NOMO-1 treated with DMSO at 0.1 percent for 48 hours (cell line): ENCODE data around the gene C8A.
A peak's percentile ranks its signal among the peaks of the same experiment; 100 is the strongest.

Source experiments
- DNase-seq: peaks from one replicate; lab custom pipeline; 2025; ENCODE audit not compliant: unreplicated experiment; lab: John Stamatoyannopoulos, UW

The C8A gene

DNA sequence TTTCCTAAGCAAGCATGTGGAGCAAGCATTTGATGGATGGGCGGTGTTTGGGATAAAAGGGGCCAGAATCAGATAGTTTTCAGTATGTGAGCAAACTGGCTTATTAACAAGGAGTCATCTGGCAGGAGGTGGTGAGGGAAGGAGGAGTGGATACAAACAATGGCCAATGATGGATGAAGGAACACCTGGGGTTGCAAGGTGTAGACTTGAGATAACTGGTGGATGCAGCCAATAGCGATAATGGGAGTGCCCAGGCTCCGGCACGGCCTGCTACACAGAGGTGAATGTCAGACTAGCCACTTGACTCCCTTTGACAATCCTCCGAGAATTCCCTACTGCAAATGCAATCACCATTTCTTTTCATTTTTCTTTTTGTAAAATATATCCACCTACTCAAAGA is 69.5 kb downstream of the C8A start:
- DNase-seq, result no peak

DNA sequence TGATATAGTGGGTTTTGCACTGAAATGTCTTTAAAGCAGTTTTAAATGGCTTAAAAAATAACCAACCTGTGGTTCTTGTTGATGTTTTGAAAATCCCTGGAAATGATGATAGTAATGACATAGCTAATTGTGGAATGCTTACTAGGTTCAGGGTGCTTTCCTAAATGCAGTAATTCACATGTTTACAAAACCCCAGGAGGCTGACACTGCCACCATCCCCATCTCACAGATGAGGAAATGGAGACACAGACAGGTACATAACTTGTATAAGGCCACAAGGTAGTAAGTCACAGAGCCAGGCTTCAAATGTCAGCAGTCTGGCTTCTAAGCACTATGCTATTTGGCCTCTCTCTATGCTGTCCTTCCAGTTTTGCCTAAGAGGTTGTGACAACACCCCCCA is 70.6 kb downstream of the C8A start:
- no peak for DNase-seq

DNA sequence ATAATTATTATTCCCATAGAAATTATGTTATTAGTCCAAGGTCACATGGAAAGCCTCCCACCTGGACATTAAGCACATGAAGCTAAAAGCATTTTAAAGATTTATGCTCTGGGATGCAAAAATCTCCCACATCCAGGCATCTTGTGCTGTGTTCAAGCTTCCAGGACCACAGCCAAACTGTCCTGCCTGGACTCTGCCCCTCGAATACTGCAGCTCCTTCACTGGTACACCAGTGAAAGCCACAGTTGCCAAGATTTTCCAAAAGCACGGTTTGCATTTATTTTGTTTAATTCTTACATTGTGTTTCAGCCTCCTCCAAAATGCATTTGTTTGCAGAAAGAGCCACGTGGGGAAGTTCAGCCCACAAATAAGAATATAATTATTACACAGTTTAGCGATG is 72.6 kb downstream of the C8A start:
- no peak for DNase-seq

DNA sequence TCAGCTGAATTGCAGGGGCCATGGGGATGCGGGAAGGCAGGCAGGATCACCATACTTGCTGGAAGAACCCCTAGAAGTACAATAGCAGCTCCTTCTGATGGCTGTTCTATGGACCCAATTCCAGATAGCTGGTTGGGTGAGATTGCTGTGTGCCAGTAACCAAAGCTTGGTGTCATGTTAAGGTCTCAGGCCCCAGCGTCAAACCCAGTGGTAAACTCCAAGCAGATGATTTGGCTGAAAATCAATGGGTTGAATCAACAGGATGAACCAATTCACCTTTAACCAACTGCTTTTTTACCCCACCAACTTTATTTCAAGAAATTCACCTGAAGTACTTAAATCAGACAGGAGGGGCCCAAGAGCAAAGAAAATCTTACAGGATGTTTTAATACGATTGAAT is 73.4 kb downstream of the C8A start:
- DNase-seq, result no peak

DNA sequence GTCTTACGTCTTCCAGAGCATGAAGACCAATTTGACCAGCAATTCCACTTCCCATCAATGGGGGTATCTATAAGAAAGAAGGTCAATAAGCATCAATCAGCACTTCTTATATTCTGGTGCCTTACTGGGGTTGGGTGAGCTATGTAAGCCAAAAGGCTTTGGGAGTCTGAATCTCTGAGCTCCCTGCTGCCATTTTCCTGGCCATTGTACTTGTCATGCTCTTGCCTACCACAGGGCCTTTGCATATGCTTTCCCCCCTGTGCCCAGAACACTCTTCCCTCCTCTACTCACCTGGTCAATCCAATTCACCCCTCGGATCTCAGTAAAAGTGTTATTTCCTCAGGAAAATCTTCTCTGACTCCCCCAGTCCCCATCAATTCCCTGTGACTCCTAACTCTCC is 74.9 kb downstream of the C8A start:
- no peak for DNase-seq

DNA sequence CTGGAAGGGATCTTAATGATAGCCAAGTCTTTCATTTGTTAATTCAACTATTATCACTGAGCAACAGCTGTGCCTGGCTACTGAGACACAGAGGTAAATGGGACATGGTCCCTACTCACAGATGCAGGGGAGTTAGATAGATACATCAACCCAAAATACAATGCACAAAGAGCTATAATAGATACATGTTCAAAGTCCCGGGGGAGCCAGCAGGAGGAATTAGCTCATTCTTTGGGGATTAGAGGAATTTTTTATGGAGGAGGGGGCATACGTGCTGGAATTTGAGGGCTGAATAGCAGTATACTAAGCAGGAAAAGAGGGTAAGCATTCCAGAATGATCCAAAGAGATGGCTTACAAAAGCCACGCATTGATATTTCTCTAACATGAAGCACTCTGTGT is 76.6 kb downstream of the C8A start:
- no peak for DNase-seq

DNA sequence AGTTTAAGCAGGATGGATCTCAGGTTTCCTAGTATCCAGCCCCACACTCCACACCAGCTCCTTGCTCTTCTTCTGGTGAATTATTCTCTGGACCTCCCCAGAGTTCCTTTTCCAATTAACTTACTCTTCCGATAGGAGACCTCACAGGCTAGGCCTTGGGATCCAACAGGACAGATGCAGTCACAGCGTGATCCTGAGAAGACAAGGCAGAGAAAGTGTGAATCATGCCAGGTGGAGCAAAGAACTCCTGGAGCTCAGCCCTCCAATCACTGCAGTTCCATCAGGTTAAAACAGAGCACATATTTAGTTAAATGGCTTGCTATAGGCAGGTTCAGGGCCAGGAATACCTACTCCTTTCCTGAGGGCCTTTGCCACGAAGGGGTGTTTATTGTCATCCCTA is 77.1 kb downstream of the C8A start:
- no peak for DNase-seq

DNA sequence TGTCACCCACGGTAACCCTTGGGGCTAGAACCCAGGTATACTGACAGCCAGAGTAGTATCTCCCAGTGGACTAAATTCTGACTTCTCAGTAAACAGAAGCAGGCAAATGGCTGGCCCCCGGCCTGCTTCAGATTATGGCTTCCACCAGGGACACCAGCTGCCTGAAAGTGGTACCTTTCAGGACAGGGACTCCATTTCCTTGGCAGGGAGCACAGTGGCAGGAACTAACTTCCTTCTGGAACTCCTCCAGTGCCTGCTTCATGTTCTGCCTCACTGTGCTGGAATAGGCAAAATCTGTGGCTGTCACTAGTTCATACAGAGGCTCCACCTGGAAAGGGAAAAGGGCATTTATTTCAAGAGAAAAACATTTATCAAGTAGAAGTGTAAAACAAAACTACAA is 78.6 kb downstream of the C8A start:
- no peak for DNase-seq

DNA sequence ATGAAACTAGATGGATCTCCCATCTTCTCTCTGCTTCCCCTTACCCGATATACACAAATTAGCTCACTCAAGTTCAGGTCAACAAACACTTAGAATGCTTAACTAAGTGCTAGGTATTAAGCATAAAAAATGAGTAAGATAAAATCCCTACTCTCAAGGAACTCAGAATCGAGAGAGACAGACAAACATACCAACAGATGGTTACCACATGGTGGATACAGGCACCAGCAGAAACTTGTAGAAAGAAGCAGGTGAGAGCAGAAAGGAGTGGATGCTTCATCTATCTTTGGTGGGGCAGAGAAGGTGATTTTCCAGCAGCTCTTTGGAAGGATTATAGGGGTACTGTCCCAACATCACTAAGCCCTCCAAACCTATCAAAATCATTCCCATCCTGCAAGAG is 79.0 kb downstream of the C8A start:
- no peak for DNase-seq

DNA sequence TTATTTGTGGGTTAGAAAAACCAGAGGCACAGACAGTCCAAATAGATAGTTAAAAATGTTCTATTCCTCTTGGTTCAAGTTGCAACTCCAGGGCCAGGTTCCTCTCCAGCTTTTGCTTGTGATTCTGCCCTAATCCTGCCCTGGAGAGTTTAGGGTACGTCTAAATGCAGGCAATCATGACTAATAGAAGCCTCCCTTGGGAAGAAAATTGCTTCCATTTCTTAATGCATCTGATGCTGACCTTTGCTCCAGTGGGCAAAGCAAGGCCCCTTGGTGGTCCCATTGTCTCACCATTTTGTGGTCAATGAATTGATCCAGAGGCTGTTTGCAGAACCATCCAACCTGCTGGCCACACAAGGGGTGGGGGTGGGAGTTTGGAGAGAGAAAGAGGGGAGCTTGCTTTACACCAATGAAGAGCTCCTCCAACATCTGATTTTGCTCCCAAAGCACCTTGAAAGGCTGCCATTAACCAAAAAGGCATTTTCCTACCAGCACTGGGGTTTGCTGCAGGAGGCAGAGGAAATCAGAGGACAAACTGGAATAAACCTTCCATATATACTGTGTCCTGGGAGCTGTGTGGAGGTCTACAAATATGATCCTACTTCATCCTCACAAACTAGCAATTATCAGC is 79.9 kb downstream of the C8A start:
- DNase-seq, result no peak

DNA sequence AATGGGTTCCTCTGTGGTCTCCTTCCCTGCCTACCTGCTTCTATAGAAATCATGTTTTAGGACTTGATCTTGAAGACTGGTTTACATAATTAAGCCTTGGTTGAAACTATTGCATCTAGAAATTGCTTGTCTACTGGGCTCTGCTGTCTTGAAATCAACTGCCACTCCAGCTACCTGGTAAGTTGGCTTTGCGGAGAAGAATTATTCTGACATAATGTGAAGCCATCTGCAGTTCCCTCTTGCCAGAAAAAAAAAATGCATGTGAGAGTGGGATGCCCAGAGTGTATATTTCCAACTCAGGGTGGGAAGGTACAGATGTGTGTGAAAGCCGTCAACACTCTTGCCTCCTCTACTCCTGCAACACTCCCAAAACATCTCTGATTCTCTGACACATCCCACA is 84.0 kb downstream of the C8A start:
- no peak for DNase-seq

DNA sequence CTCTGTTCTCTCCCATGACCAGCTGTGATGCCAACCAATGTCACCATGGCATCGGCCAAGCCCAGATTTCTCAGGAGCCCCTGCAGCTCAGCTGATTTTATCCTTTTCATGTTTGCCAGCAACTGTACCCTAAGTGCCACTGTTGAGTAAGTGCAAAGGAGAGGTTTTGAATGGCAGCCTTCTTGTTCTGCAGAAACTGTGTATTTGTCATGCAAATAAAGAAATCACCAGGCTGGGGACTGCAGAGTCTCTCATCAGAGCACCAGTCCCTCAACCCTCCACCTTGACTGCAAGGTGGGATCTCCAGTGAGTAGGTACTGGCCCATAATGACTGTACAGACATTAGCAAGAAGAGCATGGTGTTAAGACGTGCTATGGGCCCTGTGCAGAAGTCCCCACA is 84.6 kb downstream of the C8A start:
- no peak for DNase-seq

DNA sequence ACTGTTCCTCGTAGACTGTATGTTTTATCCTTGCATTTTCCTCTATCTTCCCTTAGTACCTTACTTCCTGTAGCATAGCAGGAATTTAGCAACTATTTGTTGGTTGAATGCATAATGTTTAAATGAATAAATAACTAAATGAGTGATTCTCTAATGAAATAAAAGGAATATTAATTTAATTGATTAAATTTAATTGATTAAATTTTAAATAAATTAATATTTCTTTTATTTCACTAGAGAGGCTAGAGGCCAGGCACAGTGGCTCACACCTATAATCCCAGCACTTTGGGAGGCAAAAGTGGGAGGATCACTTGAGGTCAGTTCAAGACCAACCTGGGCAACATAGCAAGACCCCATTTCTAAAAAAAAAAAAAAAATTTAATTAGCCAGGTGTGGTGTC is 85.4 kb downstream of the C8A start:
- DNase-seq, result no peak

DNA sequence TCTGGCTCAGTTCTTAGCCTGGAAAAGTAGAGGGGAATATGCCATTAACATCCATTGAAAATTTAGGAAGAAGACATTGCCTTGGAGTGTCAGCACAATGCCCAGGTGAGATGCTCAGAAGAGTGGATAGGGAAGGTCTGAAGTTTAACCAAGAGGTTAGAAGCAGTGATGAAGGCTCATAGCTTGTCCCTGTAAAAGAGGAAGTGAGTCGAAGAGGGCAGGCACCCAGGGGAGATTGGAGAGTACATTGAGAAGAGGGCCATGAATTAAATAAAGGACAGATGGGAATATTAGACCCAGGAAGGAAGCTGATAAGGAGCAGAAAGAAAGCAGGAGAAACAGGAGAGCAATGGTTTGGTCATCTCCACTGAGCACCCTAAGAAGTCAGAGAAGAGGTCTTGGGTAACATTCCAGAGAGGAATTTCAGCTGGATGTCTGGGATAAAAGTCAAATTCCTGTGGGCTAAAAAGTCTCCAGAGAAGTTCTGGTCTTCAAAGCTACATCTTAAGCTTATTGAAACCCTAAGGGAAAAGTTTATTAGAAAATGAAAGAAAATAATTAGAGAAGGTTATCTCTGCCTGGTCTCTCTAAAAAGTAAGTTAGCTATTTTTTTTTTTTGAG is 93.9 kb downstream of the C8A start:
- DNase-seq, result peak; percentile 52

DNA sequence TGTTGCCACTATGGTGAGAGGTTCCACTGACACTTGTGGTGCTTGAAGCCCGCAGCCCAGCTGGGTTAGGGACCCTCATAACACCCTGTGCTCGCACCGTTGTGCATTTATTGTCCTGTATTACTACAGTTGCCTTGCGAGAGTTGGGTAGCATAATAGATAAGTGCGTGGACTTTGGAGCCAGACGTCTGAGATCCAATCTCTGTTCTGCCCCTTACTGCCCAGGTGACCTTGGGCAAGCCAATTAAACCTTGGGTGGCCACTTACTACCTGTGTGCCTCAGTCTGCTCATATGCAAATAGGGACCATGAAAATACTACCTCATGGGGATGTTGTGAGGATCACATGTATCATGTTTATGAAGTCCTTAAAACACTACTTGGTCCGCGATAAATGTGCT is 97.9 kb downstream of the C8A start:
- no peak for DNase-seq

DNA sequence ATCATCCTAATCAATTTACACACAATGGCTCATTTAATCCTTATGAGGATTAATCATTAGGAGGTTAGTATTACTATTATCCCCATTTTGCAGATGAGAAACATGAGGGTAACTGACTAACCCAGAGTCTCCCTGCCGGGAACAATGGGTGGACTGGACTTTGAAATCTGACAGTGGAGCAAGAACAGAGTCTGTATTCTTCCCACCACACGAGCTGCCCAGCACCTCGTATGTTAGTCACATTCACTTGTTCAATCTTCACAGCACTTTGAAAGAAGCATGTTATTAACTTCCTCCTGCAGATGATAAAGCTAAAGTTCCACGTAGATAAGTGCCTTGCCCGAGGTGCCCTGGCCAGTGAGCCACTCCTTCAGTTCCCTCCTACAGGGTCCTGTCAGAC is 98.8 kb downstream of the C8A start:
- no peak for DNase-seq

DNA sequence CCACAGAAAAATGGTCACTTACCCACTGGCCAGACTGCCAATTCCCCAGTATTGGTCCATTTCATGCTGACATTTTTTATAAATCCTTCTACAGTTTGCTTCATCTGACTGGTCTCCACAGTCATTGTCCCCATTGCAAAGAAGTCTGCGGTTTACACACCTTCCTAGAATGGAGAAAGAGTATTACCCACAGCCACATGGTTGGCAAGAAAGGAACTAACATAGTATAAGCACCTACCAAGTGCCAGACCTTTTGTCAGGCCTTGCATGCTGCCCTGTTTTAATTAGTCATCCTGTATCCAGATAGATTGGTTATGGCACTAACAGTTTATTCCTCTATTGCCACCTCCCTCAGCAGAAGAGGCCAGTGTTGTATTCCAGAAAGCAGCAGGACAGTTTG is 100.1 kb downstream of the C8A start:
- no peak for DNase-seq

DNA sequence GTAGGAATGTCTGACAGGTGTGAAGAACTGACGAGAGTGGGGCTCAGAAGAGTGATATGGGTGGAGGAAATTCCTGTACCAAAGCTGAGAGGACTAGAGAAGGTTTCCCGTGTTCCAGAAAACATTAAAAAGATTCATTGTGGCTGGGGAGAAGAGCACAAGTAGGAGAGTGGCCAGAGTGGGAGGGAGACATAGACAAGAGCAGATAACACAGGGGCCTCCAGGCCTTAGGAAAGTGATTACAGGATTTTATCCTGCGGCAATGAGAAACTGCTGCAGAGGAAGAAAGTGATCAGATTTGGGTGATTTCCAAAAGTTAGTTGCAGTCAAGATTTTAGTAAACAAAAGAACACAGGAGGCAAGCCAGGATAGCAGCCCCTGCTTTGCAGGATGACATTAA is 103.3 kb downstream of the C8A start:
- DNase-seq, result no peak

DNA sequence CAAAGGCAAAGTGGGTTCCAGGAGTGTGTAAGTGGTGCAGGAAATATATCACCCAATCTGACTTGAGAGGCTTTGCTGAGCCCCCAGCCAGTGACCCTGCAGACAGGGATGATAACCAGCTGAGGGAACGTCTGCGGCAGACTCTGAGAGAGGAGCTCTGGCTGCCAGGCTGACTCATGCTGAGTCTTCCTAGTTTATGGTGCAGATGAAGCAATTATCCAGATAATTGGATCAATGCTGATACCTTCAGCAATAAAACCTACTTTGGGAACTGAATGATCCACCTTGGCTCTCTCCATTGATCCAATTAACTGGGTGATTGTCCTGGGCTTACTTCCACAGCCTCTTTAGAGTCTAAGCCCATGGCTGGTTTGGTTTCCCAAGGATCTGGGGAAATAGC is 103.9 kb downstream of the C8A start:
- no peak for DNase-seq

DNA sequence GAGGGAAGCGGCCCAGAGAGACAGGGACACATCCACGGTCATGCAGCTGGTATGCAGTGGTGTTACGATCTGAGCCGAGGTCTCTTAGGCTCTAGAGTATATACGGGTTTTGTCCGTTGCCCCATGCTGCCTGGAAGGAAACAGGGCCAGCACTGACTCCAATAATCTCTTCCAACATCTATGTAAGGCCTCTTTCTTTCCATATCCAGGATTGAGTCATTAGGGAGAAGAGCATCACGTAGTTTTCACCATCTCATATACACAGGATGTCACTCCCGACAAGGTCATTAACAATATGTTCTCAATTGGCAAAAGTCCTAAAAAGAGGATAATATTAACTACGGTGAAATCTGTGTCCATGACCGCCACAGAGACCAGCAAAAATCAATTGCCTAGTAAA is 106.8 kb downstream of the C8A start:
- no peak for DNase-seq

DNA sequence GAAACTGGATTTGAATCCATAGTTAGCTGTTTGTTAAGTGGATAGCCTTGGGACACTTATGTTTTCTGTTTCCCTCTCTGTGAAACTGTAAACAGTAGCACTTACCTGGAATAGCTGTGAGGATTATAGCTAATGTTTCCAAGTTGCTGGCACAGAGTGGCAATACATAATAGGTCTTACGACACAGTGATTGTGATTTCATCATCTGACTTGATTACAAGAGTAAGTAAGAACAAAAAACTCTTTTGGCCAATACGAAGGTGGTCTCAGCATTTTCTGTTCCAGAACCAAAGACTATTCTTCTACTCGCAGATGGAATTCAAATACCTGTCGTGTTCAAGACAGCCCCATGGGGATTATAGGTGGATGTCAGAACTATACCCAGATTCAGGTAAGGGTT is 109.1 kb downstream of the C8A start:
- peak; percentile 14 for DNase-seq

DNA sequence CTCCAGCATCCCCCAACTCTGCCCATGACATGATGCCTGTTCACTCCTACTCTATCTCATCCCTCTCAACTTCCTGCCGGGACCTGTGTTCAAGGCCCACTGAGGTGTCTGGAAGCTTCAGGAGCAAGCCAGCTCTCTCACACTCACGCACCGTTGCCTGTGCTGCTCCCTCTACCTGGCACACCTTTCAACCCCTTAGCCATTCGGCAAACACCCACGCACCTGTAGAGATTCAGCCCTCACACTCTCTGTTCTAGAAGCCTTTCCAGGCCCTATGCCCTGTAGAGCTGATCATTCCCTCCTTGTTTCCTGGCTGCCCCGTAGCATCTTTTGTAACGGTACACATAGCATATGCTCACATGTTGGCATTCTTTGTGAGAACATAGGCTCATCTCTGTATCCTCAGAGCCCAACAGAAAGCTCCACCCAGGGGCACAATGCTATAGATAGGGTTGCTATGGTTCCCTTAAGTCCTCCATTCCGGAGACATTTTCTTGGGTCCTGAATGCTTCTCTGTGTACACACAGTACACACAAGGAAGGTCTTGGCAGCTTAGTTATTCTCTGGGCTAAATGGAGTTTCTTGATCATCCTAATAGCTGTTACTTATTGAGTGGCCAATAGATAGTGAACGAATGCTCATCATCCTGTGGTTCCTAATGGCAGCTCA is 109.9 kb downstream of the C8A start:
- DNase-seq, result no peak

DNA sequence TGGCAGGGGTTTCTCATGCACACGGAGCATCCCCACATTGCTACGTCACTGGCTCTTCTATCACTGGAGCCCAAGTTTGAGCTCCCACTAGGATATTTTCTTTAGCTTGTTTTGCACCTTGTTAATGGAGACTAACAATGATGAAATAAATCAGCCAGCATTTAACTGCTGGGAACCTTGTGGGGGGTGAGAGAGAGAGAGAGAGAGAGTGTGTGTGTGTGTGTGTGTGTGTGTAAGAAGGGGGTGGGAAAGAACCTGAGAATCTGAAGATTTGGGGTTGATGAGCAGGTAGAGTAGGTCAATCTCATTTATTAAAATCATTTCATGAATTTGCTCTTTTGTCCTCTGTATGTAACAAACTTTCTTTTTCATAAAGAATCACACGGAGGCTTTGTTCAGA is 110.6 kb downstream of the C8A start:
- DNase-seq, result no peak
